Measurements from ENCODE around the gene ALDH3B1.
"Not testable (repeated sequence)": the region's sequence is repeated elsewhere in the genome, so short reads cannot be mapped to it uniquely, and the experiment has no call there.

The ALDH3B1 gene, protein sequence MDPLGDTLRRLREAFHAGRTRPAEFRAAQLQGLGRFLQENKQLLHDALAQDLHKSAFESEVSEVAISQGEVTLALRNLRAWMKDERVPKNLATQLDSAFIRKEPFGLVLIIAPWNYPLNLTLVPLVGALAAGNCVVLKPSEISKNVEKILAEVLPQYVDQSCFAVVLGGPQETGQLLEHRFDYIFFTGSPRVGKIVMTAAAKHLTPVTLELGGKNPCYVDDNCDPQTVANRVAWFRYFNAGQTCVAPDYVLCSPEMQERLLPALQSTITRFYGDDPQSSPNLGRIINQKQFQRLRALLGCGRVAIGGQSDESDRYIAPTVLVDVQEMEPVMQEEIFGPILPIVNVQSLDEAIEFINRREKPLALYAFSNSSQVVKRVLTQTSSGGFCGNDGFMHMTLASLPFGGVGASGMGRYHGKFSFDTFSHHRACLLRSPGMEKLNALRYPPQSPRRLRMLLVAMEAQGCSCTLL

DNA sequence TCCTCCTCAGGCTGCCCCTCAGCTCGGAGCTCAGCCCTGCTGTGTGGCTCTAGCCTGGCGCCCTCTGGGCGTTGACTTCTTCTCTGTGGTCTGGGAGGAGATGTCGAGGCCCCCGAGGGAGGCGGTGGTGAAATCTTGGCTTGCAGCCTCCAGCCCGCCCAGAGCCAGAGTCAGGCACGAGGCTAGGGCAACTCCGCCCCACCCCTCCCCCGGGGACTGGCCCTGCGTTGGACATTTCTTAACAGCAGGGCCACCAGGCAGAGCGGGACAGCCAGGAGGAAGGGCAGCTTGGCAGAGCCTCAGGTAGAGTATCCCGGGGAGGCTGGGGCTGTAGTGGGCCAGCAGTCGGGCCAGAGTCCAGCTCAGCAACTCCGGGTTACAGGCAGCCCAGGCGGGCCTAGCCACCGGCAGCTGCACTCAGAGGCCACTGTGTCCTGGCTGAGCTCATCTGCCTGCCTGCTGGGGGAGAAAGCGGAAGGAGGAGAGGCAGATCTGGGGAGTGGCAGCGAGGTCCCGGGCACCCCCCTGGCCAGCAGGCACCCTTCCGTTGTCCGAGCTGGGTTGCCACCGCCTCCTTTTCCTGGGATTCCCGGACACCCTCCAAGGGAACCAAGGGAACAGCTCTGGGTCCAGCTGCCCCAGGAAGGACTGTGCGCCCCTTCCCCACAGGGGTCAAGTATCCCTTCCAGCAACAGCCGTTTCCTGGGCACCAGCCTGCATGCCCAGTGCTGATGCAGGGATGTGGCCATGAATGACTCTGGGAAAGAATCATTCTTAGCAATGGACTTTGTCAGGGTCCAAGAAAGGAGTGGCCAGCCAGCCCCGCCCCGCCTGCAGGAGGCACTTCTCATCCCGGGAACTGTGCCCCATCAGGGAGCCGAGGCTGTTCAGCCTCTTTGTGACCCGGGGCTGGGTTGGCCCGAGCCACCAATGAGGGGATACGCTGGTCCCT is at the start of gene ALDH3B1:
TSS of gene ALDH3B1 (plus strand) at position 238 of the 952 bp plus-strand sequence. CDS start 4,971 bp downstream, outside the sequence.
- DNase-seq, result no peak

DNA sequence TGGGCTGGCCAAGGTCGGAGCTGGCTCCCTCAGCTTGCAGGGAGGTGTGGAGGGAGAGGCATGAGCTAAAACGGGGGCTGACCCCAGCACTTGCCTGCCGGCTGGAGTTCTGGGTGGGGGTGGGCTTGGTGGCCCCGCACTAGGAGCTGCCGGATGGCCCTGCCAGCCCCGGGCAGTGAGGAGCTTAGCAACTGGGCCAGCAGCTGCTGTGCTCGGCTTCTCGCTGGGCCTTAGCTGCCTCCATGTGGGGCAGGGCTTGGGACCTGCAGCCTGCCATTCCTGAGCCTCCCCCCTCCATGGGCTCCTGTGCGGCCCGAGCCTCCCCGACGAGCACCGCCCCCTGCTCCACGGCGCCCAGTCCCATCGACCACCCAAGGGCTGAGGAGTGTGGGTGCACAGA is 46.9 kb upstream of the ALDH3B1 start:
- not testable (repeated sequence) for DNase-seq

DNA sequence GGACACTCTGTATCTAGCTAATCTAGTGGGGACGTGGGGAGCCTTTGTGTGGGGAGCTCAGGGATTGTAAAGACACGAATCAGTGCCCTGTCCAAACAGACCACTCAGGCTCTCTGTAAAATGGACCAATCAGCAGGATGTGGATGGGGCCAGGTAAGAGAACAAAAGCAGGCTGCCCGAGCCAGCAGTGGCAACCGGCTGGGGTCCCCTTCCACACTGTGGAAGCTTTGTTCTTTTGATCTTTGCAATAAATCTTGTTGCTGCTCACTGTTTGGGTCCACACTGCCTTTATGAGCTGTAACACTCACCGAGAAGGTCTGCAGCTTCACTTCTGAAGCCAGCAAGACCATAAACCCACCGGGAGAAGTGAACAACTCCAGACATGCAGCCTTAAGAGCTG is 46.2 kb upstream of the ALDH3B1 start:
- not testable (repeated sequence) for DNase-seq

DNA sequence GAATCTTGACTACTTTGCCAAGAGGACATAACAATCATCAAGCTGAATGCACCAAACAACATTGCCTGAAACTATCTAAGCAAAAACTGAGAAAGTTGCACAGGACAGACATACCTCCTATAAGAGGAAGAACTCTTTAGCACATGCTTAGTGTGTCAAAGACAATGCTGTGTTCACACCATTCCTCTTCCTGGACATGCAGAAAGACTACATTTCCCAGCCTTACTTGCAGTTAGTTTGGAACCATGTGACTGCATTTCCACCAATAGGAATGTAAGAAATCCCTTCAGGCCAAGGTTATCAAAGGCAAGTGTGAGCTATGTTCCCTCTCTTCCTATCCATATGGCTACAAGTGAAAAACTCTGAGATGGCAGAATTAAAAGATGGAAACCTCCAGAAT is 45.4 kb upstream of the ALDH3B1 start:
- DNase-seq, result not testable (repeated sequence)

DNA sequence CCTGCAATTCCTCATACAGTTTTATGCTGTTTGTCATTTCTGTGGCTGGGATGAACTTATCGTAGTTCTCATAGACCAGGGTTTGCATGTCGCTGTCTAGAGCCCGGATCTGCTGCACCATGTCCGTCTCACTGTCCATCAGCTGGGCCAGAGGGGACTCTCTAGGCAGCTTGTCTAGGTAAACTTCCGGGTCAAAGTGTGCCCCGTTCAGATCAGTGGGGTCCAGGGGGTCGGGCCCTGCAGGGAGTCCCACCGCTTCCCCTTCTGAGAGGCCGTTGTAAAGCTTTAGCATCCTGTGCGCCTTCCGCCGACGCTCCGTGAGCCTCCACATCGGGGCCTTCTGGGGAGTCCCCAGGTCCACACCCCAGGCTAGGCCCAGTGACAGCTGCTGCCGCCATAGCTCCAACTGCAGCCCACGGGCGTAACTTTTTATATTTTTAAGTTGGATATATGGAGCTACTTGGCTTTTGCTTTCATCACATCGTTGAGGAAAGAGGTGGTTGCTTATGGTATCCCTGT is 44.2 kb upstream of the ALDH3B1 start:
- DNase-seq, result not testable (repeated sequence)

DNA sequence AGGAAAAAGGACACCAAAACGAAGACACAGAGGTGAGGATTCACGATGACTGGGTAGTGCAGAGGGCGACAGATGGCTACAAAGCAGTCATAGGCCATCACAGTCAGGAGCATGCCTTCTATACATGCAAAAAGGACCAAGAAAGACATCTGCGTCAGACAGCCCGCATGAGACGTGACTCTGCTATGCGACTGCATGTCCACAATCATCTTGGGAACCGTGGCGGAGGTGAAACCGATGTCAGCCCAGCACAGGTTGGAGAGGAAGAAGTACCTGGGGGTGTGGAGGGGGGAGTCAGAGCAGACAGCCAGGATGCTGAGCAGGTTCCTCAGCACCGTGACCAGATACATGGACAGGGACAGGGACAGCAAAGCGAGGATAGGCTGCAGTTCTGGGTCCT is 35.4 kb upstream of the ALDH3B1 start:
- DNase-seq, result not testable (repeated sequence)

DNA sequence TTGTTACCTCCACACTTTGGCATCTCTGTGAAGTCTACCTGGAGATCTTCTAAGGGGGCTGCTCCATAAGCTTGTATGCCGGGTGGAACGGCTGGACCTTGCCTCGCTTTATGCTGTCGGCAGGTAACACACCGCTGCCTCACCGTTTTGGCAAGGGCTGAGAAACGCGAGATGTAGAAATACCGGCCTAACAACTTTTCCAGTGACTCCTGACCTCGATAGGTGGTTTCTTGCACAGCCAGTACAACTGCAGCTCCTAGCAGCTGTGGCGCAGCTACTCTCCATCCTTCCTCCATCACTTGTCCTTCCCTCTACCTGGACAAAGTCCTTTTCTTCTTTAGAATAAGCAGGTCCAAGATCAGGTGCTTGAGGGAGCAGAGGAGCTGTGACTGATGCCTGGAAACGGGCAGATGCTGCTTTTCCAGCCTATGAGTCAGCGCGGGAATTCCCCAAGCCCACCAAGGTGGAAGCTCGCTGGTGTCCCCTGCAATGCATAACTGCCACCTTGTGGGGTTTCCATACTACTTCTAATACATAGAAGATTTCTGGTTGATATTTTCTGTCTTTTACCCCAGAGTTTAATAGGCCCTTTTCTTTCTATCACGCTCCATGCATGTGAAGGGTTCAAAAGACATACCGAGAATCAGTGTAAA is 31.2 kb upstream of the ALDH3B1 start:
- DNase-seq, result not testable (repeated sequence)

DNA sequence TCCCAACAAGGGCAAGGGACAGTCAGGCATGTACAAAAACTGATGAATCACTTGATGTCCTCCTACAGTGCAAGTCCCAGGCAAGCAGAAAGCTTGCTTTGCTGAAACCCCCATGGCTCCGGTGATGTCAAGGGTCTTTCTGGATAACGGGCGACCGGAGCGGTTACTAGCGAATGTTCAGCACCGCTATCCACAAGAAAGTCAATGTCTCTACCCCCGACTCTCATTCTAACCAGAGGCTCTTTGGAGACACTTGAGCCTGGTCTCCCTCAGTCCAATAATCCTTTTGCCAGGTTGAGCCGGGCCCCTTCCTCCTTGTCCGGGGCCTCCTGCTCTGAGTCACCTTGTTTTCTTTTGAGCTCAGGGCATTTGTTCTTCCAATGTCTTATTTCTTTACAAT is 28.9 kb upstream of the ALDH3B1 start:
- DNase-seq, result not testable (repeated sequence)

DNA sequence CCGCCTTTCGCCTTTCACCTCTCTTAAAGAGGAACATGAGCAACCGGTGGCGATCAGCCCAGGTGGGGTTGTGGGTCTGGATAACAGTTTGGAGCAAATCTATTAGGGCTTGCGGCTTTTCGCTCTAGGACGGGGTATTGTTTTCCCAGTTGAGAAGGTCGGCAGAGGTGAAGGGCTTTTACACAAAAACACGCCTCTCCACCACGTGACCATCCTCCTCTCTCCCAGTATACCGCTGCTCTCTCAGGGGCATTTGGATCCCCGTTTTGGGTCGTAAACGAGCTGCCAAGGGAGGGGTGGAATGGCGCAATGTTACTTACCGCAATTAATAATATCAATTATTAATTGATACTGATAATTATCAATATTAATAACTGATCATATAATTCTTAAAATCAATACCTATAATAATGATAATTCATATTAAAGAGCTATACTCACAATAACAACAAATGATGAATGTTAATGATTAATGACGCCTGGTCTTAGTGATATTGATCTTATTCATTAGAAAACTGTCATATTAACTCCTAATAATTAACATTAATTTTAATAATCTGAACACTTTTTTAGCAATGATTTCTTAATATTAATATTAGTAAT is 27.8 kb upstream of the ALDH3B1 start:
- not testable (repeated sequence) for DNase-seq

DNA sequence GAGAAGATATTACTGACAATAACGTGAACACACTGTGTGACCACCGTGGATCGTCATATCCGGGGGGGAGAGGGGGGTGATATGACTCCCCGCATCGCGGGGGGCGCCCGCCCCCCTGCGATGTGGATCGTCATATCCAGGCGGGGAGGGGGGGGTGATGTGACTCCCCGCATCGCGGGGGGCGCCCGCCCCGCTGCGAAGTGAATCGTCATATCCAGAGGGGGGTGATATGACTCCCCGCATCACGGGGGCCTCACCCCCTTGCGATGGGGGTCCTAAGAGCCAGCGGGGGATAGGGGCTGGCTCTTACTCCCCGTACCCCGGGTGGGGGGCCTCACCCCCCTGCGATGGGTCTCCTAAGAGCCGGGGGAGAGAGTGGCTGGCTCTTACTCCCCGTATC is 26.2 kb upstream of the ALDH3B1 start:
- no peak for DNase-seq

DNA sequence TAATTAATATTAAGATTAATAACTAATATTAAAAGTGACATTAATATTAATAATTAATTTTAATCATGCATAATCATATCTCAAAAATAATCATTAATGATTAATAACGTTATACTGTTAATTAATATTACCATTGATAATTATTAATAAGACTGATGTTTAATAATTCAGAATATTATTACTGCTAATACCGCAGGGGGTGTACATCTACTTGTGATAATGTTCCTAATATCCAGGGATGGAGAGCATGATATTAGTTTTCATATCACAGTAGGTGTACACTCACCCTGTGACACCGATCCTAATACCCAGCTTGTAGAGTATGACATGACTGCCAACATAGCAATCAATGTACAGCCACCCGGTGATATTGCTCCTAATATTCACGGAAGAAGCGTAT is 24.8 kb upstream of the ALDH3B1 start:
- not testable (repeated sequence) for DNase-seq

DNA sequence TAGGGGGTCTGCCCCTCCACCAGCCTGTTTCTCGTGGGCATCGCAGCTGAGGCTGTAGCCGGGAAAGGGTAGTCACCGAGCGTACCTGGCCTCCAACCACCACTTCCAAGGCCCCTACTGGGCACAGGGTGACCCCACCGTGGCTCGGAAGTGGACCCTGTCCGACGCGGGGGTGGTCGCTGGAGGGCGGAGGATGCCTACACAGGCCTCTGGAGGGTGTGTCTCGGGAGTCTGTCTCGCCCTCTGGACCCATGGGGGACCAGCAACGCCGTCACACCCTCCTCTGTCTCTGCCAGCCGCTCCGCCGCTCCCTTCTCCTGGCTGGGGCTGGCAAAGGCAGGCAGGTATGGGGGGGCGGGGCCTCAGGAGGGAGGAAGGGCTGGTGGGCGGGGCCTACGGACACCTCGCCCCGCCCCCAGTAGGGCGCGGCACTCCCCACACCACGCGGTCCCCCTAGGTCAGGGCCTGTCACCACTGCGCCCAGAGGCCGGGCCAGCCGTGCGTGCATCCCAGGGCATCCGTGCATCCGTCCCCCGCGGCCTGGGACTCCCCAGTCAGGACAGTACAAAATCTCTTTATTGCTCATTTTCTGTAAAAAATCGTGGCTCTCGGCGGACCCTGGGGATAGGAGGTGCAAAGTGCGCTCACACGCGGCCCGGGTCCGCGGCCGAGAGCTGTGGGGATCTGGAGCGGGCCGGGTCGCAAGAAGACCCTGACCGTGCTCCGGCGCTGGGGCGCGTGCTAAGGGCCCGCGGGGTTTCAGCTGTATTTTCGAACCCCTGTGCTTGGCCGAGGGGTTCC is 19.4 kb upstream of the ALDH3B1 start:
- not testable (repeated sequence) for DNase-seq

DNA sequence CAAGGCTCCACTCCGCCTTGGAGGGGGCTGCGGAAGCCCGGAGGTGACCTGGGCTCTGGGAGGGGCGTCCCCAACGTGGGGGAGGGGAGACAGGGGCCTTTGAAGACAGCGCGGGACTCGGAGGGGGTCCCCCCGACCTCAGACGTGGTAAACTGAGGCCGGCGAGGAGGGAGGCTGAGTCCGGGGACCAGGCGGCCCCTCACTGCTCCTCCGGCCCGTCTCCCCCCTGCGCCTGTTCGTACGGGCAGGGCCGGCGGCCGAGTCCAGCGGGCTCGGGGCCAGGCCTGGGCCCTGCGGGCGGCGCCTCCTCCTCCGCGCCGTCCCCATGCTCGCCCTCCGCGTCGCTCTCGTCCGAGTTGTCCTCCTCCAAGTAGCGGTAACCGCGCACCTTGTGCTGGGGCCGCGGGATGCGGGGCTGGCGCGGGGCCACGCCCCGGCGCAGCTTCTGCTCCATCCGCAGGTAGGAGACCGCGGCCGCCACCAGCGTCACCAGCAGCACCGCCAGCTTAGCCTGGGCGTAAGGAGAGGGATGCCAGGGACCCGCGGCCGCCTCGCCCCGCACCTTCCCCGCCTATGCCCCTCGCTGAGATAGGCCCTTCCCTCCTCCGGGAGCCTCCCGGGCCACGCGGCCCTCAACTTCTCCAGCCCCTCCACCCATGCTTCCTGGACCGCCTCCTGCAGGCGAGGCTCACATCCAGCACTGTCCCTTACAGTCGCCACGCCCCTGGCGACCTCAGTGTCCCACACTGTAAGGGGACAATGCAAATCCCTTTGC is 18.6 kb upstream of the ALDH3B1 start:
- DNase-seq, result not testable (repeated sequence)

DNA sequence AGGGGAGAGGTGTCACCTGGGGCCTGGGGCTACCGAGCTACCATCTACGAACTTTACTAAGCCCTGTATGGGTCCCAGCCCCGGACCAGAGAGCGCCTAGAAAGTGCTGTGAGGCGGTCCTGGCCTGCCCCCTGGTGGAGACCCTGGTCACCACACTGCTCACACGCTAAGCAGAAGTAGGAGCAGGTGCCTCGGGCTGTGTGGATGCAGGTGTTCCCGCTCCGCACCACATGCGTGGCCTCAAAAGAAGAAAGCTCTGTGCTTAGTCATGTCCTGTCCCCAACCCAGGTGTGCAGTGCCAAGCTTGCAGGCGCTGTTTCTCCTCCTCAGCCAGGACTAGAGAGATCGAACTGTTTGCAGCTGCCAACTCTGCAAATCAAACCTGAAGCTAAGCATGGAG is 16.3 kb upstream of the ALDH3B1 start:
- DNase-seq, result peak; percentile 55

DNA sequence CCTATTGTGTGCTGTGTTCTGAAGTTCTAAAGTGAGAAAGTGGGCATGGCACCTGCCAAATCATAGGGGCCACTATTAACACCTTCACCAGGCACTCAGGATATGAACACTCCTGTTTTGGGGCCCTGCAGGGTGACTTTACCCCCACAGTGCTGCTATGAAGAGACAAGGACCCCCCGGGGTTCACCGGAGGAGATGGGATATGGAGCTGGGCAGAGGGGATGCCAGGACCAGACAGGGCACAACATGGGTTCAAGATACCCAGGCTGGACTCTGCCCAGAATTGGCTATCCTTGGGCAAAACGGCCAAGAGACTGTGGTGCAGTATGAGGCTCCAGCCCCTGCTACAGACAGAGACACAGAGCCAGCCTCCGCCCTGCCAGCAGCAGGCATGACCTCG is 15.7 kb upstream of the ALDH3B1 start:
- DNase-seq, result not testable (repeated sequence)

DNA sequence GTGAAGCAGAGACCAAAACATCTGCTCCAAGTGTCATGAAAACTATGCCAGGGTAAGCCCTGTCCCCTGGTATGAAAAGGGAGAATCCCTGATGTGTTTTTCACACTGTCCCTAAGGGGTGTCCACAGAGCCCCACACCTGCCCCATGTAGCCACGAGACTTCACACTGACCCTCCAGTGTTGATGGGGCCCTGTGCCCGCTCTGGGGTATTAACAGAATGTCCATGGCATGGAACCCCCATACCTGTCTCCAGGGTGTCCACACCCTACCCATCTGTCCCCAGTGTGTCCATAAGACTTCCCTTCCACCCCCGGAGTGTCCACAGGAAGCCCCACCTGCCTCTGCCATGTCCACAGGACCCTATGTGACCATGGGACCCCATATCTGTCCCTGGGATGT is 15.0 kb upstream of the ALDH3B1 start:
- not testable (repeated sequence) for DNase-seq

DNA sequence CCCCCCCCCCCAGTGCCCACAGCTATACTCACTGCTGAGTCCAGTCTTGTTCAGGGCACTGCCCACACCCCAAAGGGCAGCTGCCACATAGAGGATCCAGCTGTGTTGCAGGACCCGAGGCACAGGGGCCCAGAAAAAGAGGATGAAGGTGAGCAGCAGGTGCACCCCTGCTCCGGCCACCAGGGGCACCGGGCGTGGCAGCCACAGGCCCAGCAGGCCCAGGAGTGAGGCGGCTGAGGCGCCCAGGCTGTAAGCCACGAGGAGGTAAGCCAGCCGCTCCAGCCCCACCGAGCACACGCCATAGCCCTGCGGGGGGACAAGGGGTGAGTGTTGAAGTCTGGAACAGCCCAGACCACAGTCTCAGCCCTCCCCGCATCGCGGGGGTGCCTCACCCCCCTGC is 14.5 kb upstream of the ALDH3B1 start:
- DNase-seq, result not testable (repeated sequence)

DNA sequence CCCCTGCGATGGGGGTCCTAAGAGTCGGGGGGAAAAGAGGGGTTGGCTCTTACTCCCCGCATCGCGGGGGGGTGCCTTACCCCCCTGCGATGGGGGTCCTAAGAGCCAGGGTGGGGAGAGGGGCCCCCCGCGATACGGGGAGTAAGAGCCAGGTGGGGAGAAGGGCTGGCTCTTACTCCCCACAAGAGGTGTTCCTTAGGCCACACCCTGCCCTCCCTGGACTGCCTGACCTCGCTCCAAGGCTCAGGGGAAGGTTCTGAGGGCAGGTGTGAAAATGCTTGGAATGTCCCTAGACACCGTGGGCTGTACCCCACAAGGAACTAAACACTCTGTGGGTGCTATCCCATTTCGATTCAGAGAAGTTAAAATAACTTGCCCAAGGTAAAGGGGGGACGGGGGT is 14.1 kb upstream of the ALDH3B1 start:
- no peak for DNase-seq

DNA sequence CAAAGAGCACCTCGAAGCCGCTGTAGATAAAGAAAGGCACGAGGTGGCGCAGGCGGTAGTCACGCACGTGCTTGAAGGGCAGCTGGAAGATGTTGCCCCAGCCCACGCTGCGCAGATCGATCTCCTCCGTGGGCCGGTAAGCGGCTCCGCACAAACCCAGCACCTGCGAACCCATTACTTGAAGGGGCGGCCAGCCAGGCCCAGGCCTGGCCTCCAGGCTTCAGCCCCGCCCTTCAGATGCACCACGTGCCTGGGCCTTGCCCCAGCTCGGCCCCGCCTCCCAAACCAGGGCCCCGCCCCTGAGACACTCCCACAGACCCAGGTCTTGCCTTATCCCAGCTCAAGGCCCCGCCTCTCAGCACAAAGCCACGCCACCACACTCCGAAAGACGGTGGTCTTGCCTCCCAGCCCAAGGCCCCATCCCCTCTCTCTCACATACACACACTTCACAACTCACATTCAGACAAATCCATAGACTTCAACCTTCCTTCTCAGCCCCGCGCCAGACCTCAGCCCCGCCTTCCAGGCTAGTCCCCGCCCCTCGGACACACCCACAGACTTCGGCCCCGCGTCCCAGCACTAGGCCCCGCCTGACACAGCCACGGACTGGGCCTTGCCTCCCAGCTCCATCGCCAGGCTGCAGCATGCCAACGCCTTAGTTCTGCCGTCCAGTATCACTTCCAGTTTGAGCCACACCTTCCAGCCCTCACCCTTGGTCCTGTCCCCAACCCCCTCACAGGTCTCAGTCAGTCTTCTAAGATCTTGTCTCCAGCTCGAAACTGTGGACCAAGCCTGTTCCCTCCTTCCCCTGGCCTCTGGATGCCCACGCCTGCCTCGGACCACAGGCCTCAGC is 13.3 kb upstream of the ALDH3B1 start:
- DNase-seq, result peak; percentile 59
